ENCODE data around the gene C20orf141.

C20orf141 gene

GRCh38 chr20:2816030-2816582, 1.3 kb downstream of the C20orf141 start, which contains the start of gene TMEM239:
Gene TMEM239, plus strand, starts transcription at chr20:2816364. Its CDS starts 191 bp downstream, at chr20:2816555.
- H3K27me3 ChIP-seq (replicated peaks; ENCODE audit: control insufficient read depth, insufficient read depth, low read length): no peaks in the 10 kb centered on the region
- no peak for TF ChIP-seq CTCF (IDR thresholded peaks at IDR 0.05; ENCODE audit: insufficient read depth, low read length, poor library complexity, severe bottlenecking)
- DNase-seq (ENCODE audit: extremely low read depth, insufficient read length): no peak
- H3K4me3 ChIP-seq (replicated peaks; ENCODE audit: low read depth, low read length): no peak within 1 kb of the TSS
- no peaks in the 10 kb centered on the region for H3K36me3 ChIP-seq (ENCODE audit: control insufficient read depth, insufficient read depth, low read length)

- no peaks in the 10 kb centered on the region for H3K36me3 ChIP-seq (ENCODE audit: control insufficient read depth, insufficient read depth, low read length)
- H3K27me3 ChIP-seq (replicated peaks; ENCODE audit: control insufficient read depth, insufficient read depth, low read length): no peaks in the 10 kb centered on the region
- peak; percentile 23 for TF ChIP-seq CTCF (IDR thresholded peaks at IDR 0.05; ENCODE audit: insufficient read depth, low read length, poor library complexity, severe bottlenecking)
- no peak overlapping the region for H3K4me3 ChIP-seq (replicated peaks; ENCODE audit: low read depth, low read length)
- no peak for DNase-seq (ENCODE audit: extremely low read depth, insufficient read length)
Measured at GRCh38 chr20:2816583-2817340, 2.0 kb downstream of the C20orf141 start.

GRCh38 chr20:2817341-2817726, 2.5 kb downstream of the C20orf141 start:
- DNase-seq (ENCODE audit: extremely low read depth, insufficient read length): no peak
- no peak for TF ChIP-seq CTCF (IDR thresholded peaks at IDR 0.05; ENCODE audit: insufficient read depth, low read length, poor library complexity, severe bottlenecking)
- no peak overlapping the region for H3K4me3 ChIP-seq (replicated peaks; ENCODE audit: low read depth, low read length)
- H3K27me3 ChIP-seq (replicated peaks; ENCODE audit: control insufficient read depth, insufficient read depth, low read length): no peaks in the 10 kb centered on the region
- no peaks in the 10 kb centered on the region for H3K36me3 ChIP-seq (ENCODE audit: control insufficient read depth, insufficient read depth, low read length)

- TF ChIP-seq CTCF (IDR thresholded peaks at IDR 0.05; ENCODE audit: insufficient read depth, low read length, poor library complexity, severe bottlenecking): no peak
- no peak overlapping the region for H3K4me3 ChIP-seq (replicated peaks; ENCODE audit: low read depth, low read length)
- DNase-seq (ENCODE audit: extremely low read depth, insufficient read length): no peak
- no peaks in the 10 kb centered on the region for H3K36me3 ChIP-seq (ENCODE audit: control insufficient read depth, insufficient read depth, low read length)
- no peaks in the 10 kb centered on the region for H3K27me3 ChIP-seq (replicated peaks; ENCODE audit: control insufficient read depth, insufficient read depth, low read length)
Measured at GRCh38 chr20:2817891-2818595, 3.3 kb downstream of the C20orf141 start.

GRCh38 chr20:2820084-2820895, 5.5 kb downstream of the C20orf141 start:
- no peak for TF ChIP-seq CTCF (IDR thresholded peaks at IDR 0.05; ENCODE audit: insufficient read depth, low read length, poor library complexity, severe bottlenecking)
- no peak overlapping the region for H3K4me3 ChIP-seq (replicated peaks; ENCODE audit: low read depth, low read length)
- DNase-seq (ENCODE audit: extremely low read depth, insufficient read length): no peak
- H3K36me3 ChIP-seq (ENCODE audit: control insufficient read depth, insufficient read depth, low read length): no peaks in the 10 kb centered on the region
- H3K27me3 ChIP-seq (replicated peaks; ENCODE audit: control insufficient read depth, insufficient read depth, low read length): no peaks in the 10 kb centered on the region
